Measurements from ENCODE around the gene WDR17.

DNA sequence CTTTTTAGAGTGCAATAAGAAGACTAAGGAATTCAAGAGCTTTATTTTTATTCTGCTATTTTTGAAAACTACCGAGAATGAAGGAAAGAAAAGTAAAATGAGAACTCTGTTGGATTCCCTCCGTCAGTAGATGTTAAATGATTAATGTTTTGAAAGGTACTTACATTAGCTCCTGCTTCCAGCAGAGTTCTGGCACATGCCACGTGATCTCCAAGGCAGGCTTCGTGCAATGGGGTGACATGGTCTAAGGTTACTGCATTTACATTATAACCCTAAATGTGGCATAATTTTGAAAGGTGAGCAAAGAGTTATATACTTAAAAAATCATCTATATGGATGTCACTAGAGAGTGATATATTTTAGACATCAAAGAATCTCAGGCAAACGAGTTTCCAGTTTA, 156.5 kb downstream of the WDR17 start:
- TF ChIP-seq, protein P1, sequence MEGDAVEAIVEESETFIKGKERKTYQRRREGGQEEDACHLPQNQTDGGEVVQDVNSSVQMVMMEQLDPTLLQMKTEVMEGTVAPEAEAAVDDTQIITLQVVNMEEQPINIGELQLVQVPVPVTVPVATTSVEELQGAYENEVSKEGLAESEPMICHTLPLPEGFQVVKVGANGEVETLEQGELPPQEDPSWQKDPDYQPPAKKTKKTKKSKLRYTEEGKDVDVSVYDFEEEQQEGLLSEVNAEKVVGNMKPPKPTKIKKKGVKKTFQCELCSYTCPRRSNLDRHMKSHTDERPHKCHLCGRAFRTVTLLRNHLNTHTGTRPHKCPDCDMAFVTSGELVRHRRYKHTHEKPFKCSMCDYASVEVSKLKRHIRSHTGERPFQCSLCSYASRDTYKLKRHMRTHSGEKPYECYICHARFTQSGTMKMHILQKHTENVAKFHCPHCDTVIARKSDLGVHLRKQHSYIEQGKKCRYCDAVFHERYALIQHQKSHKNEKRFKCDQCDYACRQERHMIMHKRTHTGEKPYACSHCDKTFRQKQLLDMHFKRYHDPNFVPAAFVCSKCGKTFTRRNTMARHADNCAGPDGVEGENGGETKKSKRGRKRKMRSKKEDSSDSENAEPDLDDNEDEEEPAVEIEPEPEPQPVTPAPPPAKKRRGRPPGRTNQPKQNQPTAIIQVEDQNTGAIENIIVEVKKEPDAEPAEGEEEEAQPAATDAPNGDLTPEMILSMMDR (conservative IDR thresholded peaks at IDR 0.05; ENCODE audit: low read depth, low read length), result no peak
- no peak for TF ChIP-seq EZH2 (IDR thresholded peaks at IDR 0.05; ENCODE audit: low read length, unreplicated experiment)
- no peak for TF ChIP-seq EZH2phosphoT487 (IDR thresholded peaks at IDR 0.05; ENCODE audit: borderline replicate concordance, low read length)
